HG03342 (cell line): ENCODE measurements around the gene PTGFRN.

Experiments used
- ATAC-seq: cut with Tn5 transposase; IDR thresholded peaks from one replicate; pipeline ENCODE4 v1.9.1; 2021; ENCODE audit warnings: mild to moderate bottlenecking, moderate library complexity; ENCODE audit not compliant: unreplicated experiment

PTGFRN gene

DNA sequence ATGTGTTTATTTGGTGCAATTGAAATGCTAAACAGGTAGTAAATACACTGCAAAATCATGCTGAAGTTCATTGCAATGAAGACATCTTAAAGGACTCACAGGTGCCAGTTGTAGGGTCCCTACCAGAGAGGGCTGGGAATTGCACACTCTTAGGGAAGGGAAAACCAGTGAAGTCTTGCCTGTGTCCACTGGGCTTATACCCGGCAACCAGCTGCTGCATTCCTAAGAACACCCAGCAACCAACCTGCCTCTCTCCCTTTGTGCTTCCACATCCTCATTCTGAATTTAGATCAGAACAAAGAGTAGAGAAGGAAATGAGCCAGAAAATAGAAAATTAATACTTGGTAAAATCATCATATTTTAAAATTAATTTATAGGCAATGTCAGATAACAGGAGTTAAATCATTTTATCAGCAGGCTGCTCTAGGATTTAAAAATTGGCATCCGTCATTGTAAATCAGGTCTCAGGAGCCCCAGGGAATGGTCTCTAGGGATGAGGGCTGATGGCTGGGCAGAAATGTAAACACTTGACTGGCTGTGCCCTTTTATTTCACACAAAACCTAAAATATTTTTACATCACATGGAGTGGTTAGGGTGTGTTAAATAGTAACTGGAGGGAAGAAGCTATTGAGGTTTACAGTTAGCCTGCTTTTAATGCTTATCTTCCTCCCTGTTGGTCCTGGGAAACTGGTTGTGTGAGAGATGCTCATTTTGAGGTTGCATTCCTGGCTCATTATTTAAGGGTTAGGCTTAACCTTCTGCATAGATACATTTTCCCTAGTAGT, 31.3 kb downstream of the PTGFRN start:
- no peak for ATAC-seq

DNA sequence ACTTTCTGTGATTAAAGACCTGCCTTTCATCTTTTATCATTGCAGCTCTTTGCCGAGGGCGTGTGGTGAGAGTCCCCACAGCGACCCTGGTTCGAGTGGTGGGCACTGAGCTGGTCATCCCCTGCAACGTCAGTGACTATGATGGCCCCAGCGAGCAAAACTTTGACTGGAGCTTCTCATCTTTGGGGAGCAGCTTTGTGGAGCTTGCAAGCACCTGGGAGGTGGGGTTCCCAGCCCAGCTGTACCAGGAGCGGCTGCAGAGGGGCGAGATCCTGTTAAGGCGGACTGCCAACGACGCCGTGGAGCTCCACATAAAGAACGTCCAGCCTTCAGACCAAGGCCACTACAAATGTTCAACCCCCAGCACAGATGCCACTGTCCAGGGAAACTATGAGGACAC, 32.0 kb downstream of the PTGFRN start:
- no peak for ATAC-seq

DNA sequence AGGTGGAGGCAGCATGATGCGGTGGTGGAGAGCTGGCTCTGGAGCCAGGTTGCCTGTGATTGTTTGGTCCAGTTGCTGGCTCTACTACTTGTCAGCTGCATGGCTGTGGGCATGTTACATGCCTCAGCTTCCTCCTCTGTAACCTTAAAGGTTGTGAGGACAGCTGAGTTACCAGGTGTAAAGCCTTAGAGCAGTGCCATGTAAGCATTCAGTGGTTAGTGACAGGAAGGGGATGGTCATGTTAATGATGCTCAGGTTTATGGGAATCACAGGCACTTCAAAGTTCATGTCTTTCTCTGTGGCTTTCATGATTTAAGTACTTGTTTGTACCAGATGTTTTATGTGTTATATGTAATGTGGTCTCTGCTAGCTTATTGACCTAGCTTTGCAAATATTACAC, 32.6 kb downstream of the PTGFRN start:
- no peak for ATAC-seq

DNA sequence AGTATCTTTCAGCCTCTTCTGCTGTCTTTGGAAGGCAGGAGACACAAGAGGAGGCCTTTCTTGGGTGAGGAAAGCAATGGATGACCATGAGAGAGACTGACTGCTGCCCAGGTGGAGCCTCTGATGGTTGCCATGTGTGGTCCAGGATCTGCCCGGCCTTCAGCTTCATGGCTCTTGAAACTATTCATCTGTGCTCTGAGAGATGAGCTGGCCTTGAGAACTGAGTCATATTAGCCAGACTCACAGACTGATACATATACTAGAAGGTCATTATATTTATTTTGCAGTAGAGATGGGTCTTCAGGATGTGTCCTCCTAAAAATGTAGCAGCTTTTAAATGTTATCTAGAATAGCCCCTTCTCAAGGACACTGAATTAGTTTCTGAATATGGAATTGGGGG, 33.7 kb downstream of the PTGFRN start:
- ATAC-seq, result no peak

DNA sequence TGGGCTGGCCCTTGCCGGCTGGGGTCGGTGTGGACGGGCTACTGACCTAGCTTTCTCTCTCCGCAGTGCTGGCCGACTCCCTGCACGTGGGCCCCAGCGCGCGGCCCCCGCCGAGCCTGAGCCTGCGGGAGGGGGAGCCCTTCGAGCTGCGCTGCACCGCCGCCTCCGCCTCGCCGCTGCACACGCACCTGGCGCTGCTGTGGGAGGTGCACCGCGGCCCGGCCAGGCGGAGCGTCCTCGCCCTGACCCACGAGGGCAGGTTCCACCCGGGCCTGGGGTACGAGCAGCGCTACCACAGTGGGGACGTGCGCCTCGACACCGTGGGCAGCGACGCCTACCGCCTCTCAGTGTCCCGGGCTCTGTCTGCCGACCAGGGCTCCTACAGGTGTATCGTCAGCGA, 34.9 kb downstream of the PTGFRN start:
- no peak for ATAC-seq

DNA sequence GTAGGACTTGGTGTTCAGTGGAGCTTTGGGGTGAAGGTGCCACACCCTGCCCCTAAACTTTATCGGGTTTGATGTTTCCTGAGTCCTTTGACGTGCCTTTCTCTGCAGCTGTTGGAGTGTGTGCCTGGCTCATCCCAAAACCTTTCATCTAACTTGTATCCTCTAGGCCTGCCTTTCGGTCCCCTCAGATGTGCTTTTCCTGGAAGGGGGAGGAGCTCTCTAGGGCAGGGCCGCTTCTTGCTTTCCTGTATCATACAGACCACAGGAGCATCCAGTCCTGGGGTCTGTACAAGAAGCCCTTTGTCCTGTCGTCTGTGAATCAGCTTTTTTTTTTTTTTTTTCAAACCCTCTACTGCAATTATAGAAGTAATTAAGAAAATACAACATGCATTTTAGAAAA, 35.7 kb downstream of the PTGFRN start:
- ATAC-seq, result no peak

DNA sequence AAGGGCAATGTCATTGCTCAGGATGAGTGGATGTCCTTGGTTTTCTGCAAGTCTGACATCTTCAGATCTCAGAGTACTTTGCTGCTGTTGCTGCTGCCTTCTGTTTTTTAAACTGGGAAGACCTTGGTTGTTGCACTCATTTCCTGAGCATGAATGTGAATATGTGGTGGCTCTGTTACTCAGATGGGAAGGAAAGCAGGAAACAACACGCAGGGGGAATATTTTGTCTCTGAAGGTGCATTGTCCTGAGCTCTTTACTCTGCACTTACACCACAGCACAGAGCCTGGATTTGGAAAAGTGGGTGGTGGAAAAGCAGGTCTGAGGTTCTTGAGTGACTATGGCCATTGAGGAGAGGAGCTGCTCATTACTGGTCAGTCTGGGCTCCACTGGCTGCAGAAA, 36.3 kb downstream of the PTGFRN start:
- ATAC-seq, result no peak

DNA sequence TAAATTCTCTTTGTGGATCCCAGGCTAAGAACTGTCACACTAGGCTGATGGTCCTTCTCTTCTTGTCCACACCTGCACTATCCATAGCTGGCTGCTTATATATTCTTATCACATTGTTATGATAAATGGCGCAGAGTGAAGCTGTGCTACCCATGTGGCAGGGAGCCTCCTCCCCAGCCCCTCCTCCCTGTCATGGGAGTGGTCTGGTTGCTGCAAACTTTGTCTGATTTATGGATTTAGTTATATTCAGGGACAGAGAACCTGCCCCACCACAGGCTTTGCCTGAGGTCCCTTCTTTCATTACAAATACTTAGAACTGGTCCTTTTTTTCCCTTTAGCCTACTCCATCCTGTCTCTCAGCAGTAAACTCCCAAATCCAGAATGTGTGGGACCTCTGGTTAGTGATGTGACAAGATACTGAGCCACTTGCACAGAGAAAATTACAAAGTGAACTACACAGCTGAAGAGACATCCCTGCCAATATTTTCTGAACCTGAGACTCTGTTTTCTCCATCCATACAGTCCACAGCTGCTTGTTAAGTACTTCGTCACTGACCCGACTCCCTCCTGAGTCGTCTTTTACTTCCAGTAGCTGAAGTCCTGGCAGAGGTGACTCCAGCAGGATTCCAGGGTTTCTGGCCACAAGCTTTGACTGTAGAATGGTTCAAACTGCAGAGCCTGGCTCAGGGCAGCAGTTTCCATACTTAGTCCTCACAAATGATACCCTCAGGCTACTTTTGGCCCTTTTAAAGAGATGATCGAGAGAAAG, 37.6 kb downstream of the PTGFRN start:
- ATAC-seq, result no peak

DNA sequence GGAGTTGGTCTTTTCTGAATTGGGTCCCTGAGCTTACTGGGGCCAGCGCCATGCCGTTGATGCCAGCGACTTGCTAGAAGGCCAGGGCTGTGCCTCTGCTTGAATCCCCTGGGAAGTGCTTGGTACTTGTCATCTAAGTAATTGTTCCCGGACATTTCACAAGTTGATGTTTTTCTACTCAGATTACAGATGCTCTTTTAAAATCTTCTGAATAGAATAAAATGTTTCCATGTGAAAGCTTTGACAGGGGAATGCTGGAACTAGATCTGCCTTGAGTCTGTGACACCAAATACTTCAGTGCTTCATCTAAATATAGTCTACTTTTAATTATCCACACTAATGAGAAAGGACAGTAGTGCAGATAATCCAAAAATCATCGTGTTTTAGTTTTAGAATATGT, 38.3 kb downstream of the PTGFRN start:
- no peak for ATAC-seq

DNA sequence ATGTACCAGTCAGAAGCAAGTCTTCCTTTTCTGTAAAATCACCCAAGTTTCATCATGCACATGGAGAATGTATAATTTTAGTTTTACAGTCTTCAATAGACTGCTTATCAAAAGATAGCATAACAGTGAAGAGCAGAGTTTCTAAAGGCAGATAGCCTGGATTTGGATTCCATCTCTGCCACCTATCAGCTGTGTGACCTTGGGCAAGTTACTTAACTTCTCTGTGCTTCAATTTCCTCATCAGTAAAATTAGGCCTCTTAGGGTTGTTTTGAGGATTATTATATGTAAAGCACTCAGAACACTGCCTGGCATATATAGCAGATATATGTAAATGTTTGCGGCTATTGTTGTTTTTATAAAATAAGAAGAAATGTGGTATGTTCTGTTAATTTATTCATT, 38.9 kb downstream of the PTGFRN start:
- no peak for ATAC-seq

DNA sequence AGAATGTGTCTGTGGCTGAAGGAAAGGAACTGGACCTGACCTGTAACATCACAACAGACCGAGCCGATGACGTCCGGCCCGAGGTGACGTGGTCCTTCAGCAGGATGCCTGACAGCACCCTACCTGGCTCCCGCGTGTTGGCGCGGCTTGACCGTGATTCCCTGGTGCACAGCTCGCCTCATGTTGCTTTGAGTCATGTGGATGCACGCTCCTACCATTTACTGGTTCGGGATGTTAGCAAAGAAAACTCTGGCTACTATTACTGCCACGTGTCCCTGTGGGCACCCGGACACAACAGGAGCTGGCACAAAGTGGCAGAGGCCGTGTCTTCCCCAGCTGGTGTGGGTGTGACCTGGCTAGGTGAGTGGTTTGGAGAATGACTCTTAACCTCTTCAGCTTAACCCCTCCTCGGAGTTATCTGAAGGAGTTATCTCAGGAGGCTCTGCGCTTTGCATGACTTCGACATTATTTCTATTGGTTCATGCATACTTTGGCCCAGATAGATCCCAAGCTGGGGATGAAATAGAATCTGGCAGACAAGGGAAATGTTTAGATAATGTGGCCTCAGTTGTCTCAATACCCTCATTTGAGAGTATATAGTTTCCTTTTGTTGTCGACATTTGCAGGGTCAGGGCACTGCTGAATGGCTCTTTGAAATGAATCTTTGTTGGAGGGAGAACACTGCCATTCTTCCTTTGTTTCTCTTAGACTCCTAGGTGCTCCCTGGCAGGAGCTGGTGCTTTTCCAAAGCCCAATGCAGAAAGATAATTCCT, 39.7 kb downstream of the PTGFRN start:
- ATAC-seq, result no peak

- ATAC-seq, result no peak
Observed at GRCh38 chr1:116950517-116951199, 40.9 kb downstream of the PTGFRN start.

DNA sequence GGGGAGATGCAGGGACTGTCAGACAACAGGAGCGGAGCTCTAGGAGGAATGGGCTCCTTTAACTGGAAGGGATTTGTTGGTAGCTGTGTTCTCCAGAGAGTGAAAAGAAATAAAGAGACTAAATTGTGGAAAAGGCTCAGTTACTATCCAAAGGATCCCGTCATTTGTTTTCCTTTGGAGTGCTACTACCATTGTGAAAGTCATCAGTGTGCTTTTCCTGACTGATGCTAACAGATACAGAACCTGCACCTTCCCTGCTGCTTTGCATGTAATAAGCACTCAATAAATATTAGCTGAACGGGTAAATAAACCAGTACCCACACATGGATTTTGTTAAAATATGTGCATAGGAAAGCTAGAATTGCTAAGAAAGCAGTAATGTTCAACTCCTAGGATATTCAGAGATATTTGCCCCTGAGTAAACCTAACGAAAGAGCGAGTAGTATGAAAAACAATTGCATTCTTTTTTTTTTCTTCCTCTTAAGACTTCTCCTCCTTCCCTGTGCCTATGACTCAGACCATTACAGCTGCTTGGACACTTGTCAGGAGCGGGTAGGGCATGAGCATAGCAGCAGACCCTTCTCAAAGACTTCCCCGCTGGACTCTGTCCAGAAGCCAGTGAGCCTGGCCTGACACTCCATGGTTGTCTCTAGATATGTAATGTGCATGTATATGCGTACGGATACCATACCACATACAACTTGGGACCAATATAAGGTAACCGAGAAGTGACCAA, 41.7 kb downstream of the PTGFRN start:
- ATAC-seq, result no peak

DNA sequence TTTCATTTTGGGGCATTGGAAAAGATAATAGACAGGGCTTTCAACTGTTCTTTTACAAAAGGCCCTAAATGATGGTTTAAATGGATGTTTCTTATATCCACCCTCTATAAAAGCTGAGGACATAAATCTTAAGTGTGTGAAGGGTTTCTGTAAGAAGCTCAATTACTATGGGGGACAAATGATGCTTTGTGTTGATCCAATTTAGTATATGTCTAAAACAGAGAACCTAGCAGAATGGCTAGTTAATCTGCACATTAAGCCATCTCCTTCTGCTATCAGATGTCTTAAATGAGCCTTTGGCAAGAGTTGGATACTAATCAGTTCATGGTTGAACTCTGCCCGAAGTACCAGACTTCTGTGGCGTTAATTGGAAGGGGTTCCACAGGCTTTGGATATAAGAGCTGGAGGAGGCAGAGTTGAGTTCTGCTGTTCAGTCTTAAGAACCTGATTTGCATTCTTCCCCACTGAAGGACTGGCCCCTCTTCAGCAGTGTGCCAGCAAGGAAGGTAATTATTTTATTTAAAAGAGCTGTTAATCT, 43.1 kb downstream of the PTGFRN start:
- ATAC-seq, result no peak

DNA sequence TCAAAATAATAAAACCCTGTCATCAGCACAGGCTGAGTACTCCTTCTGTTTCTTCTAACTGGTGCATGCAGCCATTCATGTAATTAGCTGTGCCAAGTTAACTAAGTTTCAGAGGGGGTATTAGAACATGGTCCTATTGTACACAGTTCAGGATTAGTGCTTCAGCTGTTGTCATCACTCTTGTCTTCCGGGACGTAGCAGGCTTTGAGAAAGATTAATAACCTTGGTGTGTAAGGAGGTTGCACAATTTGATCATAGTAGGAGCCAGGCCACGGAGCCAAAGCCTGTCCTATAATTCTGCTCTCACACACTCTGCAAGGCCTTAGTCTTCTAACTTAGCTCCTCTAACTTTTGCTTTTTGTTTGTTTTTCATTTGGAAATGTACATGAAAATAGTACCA, 44.7 kb downstream of the PTGFRN start:
- no peak for ATAC-seq

DNA sequence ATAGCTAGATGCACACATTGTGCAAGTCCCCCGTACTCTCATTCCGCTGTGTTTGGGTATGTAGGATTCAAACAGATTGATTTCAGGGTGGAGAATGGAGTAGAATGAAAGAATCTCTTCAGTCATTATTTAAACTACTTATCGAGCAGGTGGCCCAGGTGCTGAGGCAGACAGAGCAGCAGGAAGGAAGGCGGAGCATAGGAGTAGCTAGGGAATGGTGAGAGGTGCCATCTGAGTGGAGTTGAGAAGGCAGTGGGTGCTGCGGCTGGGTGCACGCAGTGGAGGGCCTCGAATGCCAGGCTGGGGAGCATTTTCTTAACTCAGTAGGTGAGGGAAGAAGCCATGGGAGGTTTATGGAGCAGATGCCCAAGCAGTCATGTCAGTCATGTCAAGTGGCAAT, 46.7 kb downstream of the PTGFRN start:
- no peak for ATAC-seq

GRCh38 chr1:116957646-116958045, 47.9 kb downstream of the PTGFRN start:
- ATAC-seq, result no peak

DNA sequence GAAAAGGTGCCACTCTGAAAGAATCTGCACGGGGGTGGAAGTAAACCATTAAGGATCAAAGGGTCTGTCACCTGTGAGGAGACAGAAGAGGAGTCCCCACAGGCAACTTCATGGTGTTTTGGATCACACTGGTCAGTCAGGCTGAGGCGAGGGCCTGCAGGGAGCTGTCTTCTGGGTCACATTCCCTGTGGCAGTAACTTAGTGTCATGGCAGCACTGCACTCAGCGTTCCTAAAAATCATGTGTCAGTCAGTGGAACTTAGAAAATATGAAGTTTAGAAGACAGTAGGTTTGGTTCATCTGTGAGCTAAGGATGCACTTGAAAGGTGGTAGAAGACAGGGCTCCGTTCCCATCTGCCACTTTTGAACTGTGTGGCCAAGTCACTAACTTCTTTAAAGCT, 48.4 kb downstream of the PTGFRN start:
- no peak for ATAC-seq

GRCh38 chr1:116958977-116959376, 49.3 kb downstream of the PTGFRN start:
- no peak for ATAC-seq

GRCh38 chr1:116961606-116962005, 51.9 kb downstream of the PTGFRN start:
- ATAC-seq, result no peak
